NOMO-1 treated with dmso at 0.1 percent for 144 hours (cell line): Measurements from ENCODE around the gene ADM.
"Not testable (repeated sequence)": the region's sequence is repeated elsewhere in the genome, so short reads cannot be mapped to it uniquely, and the experiment has no call there.

ENCODE experiments used
- DNase-seq: peaks from one replicate; lab custom pipeline; 2025; ENCODE audit not compliant: unreplicated experiment; lab: John Stamatoyannopoulos, UW

Gene ADM

GRCh38 chr11:10304495-10305261 is at the start of gene ADM:
Gene ADM (plus strand): TSS chr11:10305073. CDS start chr11:10305701, 628 bp downstream.
- DNase-seq = peak; percentile 79

GRCh38 chr11:10255388-10256125 is 49.3 kb upstream of the ADM start:
- DNase-seq = no peak

GRCh38 chr11:10257478-10257877 is 47.4 kb upstream of the ADM start:
- DNase-seq = no peak

DNA sequence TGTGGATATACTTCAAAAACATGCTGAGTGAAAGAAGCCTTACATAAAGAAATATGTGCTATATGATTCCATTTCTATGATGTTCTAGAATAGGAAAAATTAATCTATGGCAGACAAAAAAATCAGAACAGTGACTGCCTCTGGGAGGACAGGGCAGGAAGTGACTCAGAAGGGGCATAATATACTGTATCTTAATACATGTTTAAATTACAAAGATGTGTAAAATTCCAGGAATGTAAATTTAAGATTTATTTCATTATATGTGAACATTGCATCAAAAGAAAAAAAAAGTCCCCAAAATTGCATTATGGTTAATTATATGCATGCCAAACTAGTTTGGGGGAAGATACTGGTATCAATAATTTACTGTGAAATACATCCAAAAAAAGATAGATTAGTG is 43.1 kb upstream of the ADM start:
- no peak for DNase-seq

DNA sequence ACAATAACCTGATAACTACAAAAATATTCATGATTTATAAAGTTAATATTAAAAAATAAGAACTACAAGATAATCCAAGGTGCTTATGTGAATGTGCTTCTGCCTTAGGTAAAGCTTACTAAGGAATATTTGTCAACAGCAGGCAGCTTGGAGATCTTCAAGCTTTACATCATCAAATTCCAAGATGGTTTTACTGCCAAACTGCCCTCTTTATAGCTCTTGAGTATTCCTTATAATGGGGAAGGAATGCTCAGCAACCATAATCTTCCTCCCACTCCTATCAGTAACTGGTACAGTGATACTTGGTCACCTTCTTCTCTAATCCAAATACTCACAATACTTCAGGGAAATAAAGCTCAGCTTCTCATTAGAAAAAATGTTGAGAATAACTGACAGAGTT is 40.9 kb upstream of the ADM start:
- no peak for DNase-seq

- not testable (repeated sequence) for DNase-seq
Measured at GRCh38 chr11:10264716-10265115, 40.2 kb upstream of the ADM start.

GRCh38 chr11:10265936-10266335 is 38.9 kb upstream of the ADM start:
- DNase-seq = no peak

GRCh38 chr11:10267821-10268220 is 37.1 kb upstream of the ADM start:
- no peak for DNase-seq

DNA sequence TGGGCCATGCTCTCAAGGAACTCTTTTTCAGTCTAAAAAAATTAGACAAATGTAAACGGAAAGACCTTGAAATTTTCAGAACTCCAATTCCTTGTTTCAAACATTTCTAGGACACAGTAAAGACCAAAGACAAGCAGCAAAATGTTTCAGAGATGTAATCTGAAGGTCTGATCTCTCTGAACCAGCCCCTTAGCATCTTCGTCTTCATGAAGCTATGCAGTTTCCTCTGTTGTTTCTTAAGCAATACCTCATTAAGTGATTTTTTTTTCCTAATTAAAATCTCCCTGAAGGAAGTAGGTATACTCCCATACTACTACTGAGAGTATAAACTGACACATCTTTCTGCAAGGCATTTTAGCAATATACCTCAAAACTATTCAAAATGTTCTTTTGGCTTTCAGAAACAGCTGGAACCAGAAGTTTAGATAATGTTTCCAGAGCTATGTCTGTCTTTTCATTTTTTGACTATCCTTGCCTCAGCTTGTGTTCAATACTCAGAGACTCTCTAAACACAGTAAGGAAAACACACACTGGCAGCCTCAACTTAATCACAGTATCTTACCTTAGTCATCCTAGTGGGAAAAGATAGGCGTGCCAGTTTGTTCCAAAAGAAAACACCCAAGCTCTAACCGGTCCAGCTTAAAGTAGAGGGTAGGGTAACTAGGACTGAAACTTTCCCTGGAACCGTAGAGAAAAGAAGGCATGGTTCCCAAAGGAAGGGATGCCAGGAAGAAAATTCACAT is 36.0 kb upstream of the ADM start:
- no peak for DNase-seq

- no peak for DNase-seq
Measured at GRCh38 chr11:10272132-10272531, 32.7 kb upstream of the ADM start.

DNA sequence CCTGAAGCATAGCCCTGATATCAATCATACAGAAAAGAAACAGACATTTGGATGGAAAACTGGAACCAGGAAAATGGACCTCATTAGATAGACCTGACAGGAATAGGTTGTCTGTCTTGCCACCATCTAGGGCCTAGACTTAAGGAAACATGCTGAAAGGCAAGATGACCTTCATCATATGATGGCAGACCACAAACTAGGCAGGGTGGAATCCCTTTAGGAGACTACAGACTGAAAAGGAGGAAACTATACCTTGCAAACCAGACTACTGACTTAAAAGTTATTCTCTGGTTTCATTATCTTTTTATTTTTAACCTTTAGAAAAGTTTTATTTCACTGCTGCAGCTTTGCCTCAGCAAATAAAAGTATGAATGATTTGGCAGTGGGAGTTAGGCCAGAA is 31.1 kb upstream of the ADM start:
- no peak for DNase-seq

DNA sequence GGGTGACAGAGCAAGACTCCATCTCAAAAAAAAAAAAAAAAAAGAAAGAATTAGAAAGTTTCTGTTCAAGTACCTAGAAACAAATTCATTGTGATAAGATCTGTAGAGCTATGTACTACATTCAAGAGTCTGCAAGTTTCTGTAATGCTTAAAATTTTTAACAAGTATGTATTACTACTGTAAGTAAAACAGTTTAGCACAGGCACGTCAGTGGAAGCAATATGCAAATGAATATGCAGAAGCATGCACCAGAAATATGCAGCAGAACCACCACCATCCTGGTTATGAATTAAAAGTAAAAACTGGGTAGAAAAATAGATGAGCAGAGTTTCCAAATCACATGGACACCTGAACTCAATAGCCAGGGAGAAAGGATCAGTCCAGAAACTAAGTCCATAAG is 30.1 kb upstream of the ADM start:
- no peak for DNase-seq

GRCh38 chr11:10275714-10276113 is 29.2 kb upstream of the ADM start:
- DNase-seq = no peak

DNA sequence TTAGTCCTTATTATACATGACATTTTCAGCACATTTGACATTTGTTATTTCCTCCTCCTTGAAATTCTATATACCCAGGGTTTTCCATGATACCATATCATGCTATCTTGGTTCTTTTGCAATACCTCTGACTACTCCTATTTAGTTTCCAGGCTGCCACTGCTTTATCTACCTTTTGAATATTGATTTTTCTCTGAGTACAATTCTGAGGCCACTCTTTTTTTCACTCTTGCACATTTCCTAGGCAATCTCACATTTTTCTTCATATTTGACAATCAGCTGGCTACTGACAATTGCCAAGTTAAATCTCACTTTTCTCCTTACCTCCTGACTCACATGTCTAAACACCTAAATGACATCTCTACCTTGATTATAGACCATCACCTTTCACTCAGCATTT is 22.8 kb upstream of the ADM start:
- DNase-seq = no peak

GRCh38 chr11:10283991-10284390 is 20.9 kb upstream of the ADM start:
- DNase-seq = no peak

GRCh38 chr11:10285148-10285802 is 19.6 kb upstream of the ADM start:
- DNase-seq = no peak

DNA sequence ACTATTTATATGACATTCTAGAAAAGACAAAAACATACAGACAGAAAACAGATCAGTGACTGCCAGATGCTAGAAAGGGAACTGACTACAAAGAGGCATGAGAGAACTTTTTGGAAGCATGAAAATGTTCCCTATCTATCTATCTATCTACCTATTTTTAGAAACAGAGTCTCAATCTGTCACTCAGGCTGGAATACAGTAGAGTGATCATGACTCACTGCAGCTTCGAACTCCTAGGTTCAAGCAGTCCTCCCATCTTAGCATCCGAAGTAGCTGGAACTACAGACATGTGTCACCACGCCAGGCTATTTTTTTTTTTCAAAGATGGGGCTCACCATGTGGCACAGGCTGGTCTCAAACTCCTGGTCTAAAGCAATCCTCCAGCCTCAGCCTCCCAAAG is 17.7 kb upstream of the ADM start:
- no peak for DNase-seq

DNA sequence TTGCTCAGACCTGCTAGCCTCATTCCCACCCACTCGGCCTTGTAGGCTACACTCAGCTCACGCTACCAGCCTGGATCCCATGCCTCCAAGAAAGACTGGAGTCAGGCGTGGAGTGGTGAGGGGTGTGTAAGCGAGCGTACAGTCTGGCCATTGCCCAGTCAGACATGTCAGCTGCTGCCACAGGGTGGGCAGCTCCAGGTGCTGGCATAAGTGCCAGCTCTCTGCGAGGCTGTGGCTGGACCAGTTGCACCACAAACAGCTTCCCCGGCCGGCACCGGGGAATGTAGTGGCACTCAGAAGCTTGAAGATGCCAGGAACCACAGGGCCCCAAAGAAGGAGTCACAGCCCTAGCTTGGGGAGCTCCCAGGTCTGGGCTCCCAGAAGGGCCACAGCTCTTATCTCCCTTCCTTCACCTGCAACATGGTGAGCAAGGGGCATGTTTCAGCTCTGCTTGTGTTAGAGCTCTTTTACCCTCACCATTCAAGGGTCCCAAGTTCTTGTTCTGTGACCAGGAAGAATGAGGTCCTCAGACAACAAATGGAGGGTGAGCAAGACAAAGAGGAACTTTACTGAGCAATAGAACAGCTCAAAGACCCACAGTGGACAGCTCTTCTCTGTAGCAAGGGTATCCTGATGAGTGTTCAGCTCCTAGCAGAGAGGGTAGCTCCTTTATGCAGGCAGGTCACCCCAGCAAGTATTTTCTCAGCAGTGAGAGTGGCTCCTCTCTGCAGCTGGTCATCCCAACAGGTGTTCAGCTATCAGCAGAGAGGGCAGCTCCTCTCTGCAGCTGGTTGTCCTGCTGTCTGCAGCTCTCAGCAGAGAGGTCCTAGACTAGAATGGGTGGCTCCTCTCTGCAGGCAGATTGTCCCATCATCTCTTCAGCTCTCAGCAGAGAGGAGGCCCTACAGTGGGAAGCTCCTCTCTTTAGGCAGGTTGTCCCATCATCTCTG is 16.8 kb upstream of the ADM start:
- DNase-seq = no peak

GRCh38 chr11:10288881-10289764 is 15.8 kb upstream of the ADM start:
- no peak for DNase-seq
